ENCODE results near the gene SEMA6A.

- TF ChIP-seq CTCF (IDR thresholded peaks at IDR 0.05) (no peak), POLR2A (IDR thresholded peaks at IDR 0.05) (no peak)
Observed at GRCh38 chr5:116543501-116543900, 31.1 kb downstream of the SEMA6A start.

Data from right lobe of liver (tissue), 4 donors.